Calu3 (cell line): ENCODE data around the gene FILIP1L. TPM values are rescaled to one million over a fixed set of nuclear protein-coding genes. Genes with fewer than 3 reads are reported as not detected.

ENCODE experiments used
- BruUV-seq: library from RNA; stranded (reverse); fragments of 400-500 nt; replicated peaks from 2 replicates; lab custom pipeline; 2021; lab: Mats Ljungman, UMichigan
- CTCF ChIA-PET: fragments of 300-600 bp; sonication (Branson Sonifier 250); formaldehyde crosslinking; loops from one replicate; lab custom pipeline; 2022; ENCODE audit warnings: antibody characterized with exemption; lab: Charles Lee
- DNase-seq: peaks from one replicate; pipeline ENCODE4 v3.0.0; 2022
- H3K27ac Mint-ChIP-seq: one replicate; pipeline ENCODE4 v1.8.0; 2022; ENCODE audit warnings: mixed read lengths; ENCODE audit not compliant: unreplicated experiment
- H3K27me3 Mint-ChIP-seq: one replicate; pipeline ENCODE4 v1.8.0; 2022; ENCODE audit warnings: mixed read lengths; ENCODE audit not compliant: unreplicated experiment
- H3K36me3 Mint-ChIP-seq: one replicate; pipeline ENCODE4 v1.8.0; 2022; ENCODE audit warnings: mild to moderate bottlenecking, moderate library complexity, mixed read lengths; ENCODE audit not compliant: insufficient read depth, unreplicated experiment
- H3K4me1 Mint-ChIP-seq: one replicate; pipeline ENCODE4 v1.8.0; 2022; ENCODE audit warnings: mild to moderate bottlenecking, low read depth, mixed read lengths; ENCODE audit not compliant: unreplicated experiment
- H3K4me3 Mint-ChIP-seq: one replicate; pipeline ENCODE4 v1.8.0; 2022; ENCODE audit warnings: mild to moderate bottlenecking, low read depth, moderate library complexity, mixed read lengths; ENCODE audit not compliant: unreplicated experiment
- H3K9me3 Mint-ChIP-seq: one replicate; pipeline ENCODE4 v1.8.0; 2022; ENCODE audit warnings: low read depth, mixed read lengths; ENCODE audit not compliant: unreplicated experiment
- intact Hi-C: fragments of 100-400 bp; cut with micrococcal nuclease; formaldehyde crosslinking; loops from one replicate; pipeline ENCODE4 v1.10.0; 2022; ENCODE audit not compliant: unreplicated experiment
- total RNA-seq: library from RNA; stranded (reverse); gene quantifications from 2 replicates; pipeline ENCODE4 v1.2.3, GENCODE V29; 2022
- TF ChIP-seq, protein P1 (sequence below): fragments of 200-600 bp; IDR thresholded peaks from one replicate; pipeline ENCODE4 v1.8.0; 2022; ENCODE audit warnings: antibody characterized with exemption; ENCODE audit not compliant: unreplicated experiment

Gene FILIP1L
- total RNA-seq, 1 experiment from 2014 or later: 5.2 TPM

DNA sequence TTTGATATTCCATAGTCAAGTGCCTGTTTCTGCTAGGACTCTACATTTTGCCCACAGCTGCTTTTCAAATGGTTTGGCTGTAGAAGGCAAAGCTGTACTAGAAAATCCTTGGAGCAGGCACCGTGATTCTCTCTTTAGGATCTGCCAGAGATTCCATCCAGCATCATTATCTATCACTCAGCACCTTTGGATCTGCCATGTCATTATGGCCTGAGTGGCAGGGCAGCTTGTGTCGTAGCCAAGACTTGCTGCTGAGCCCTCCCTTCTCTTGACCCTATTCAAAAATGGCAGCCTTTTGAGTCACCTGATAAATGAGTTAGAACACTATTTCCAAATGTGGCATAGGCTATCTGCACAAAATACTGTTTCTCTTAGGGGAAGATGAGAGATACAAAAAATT lies 304.7 kb downstream of the FILIP1L start:
- intact Hi-C loops: no loop called here

GRCh38 chr3:99808163-99808794 lies 306.0 kb downstream of the FILIP1L start:
- peak; percentile 62 for DNase-seq
- Mint-ChIP-seq H3K4me1 (no peaks in the 10 kb centered on the region), H3K4me3 (no peak overlapping the region), H3K27ac (no peak overlapping the region), H3K9me3 (peaks cover 10% of the 10 kb centered on the region), H3K27me3 (peaks cover 9% of the 10 kb centered on the region), H3K36me3 (no peaks in the 10 kb centered on the region)
- BruUV-seq: no TSS peak
- CTCF ChIA-PET: interaction anchor here (1.4 kb wide), 1 partner anchor 446 kb away, joined by 4 read pairs; no protein-coding TSS in a partner anchor
- intact Hi-C loops: no loop called here
- TF ChIP-seq, protein P1, sequence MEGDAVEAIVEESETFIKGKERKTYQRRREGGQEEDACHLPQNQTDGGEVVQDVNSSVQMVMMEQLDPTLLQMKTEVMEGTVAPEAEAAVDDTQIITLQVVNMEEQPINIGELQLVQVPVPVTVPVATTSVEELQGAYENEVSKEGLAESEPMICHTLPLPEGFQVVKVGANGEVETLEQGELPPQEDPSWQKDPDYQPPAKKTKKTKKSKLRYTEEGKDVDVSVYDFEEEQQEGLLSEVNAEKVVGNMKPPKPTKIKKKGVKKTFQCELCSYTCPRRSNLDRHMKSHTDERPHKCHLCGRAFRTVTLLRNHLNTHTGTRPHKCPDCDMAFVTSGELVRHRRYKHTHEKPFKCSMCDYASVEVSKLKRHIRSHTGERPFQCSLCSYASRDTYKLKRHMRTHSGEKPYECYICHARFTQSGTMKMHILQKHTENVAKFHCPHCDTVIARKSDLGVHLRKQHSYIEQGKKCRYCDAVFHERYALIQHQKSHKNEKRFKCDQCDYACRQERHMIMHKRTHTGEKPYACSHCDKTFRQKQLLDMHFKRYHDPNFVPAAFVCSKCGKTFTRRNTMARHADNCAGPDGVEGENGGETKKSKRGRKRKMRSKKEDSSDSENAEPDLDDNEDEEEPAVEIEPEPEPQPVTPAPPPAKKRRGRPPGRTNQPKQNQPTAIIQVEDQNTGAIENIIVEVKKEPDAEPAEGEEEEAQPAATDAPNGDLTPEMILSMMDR: no peak

More for the DNA sequence above, 304.7 kb downstream of the FILIP1L start:
- H3K27me3 Mint-ChIP-seq: peaks cover 9% of the 10 kb centered on the region
- no peak for DNase-seq
- no peak overlapping the region for H3K4me3 Mint-ChIP-seq
- no peak overlapping the region for H3K27ac Mint-ChIP-seq
- TF ChIP-seq, protein P1: no peak
- no peaks in the 10 kb centered on the region for H3K4me1 Mint-ChIP-seq
- CTCF ChIA-PET: no interaction called here
- peaks cover 10% of the 10 kb centered on the region for H3K9me3 Mint-ChIP-seq
- no peaks in the 10 kb centered on the region for H3K36me3 Mint-ChIP-seq
- BruUV-seq: no TSS peak

DNA sequence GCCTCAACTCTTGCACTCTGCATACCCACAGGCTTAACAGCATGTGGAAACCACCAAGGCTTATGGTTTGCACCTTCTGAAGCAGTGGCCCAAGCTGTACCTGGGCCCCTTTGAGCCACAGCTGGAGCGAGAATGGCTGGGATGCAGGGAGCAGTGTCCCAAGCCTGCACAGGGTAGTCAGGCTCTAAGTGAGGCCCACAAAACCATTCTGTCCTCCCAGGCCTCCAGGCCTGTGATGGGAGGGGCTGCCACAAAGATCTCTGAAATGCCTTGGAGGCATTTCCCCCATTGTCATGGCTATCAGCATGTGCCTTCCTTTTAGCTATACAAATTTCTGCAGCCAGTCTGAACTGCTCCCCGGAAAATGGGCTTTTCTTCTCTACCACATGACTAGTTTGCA lies 309.1 kb downstream of the FILIP1L start:
- TF ChIP-seq, protein P1: no peak
- BruUV-seq: no TSS peak
- Mint-ChIP-seq H3K4me1 (no peaks in the 10 kb centered on the region), H3K9me3 (peaks cover 13% of the 10 kb centered on the region), H3K4me3 (no peak overlapping the region), H3K27me3 (no peaks in the 10 kb centered on the region), H3K36me3 (no peaks in the 10 kb centered on the region), H3K27ac (no peak overlapping the region)
- intact Hi-C loops: no loop called here
- DNase-seq: no peak
- CTCF ChIA-PET: no interaction called here

DNA sequence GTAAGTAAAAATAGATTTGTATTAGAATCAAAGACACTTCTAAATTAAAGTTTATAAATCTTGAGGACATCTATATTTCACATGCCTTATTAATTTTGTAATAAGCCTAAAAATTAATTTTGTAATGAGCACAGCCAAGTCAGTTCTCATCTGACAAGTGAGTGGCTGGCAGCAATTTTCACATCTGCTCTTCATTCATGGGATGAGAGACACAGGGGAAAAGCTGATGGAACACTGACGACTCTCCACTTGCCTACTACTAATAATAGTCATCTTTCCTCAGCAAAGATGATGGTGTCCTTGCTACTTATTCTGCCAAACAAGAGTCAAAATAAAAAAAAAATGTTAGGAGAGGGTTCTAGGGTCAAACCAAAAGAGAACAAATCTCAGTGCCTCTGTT lies 311.0 kb downstream of the FILIP1L start:
- Mint-ChIP-seq H3K36me3 (no peaks in the 10 kb centered on the region), H3K27me3 (no peaks in the 10 kb centered on the region), H3K4me3 (no peak overlapping the region), H3K9me3 (peaks cover 13% of the 10 kb centered on the region), H3K27ac (no peak overlapping the region), H3K4me1 (no peaks in the 10 kb centered on the region)
- no peak for DNase-seq
- intact Hi-C loops: no loop called here
- no TSS peak for BruUV-seq
- CTCF ChIA-PET: no interaction called here
- TF ChIP-seq, protein P1: no peak
